Stomach (tissue), 9 donors: ENCODE measurements around the gene SPATA31E1. TPM values are rescaled to one million over a fixed set of nuclear protein-coding genes. Genes with fewer than 3 reads are reported as not detected.
"Not testable (repeated sequence)": the region's sequence is repeated elsewhere in the genome, so short reads cannot be mapped to it uniquely, and the experiment has no call there.

Experiments
- DNase-seq, 2 donors: peaks; one replicate each; pipeline versions ENCODE4 v3.0.0 to v3.0.0-alpha.2; 2013 to 2019
- H3K27ac ChIP-seq, 5 donors: fragments of 200-600 bp in 4 of 5; sonication (generic) in 4 of 5; one replicate each; pipeline ENCODE4 v1.5.1; 2013 to 2019; ENCODE audit warnings: mild to moderate bottlenecking in 1 of 5, moderate library complexity in 1 of 5
- H3K27me3 ChIP-seq, 3 donors: fragments of 200-600 bp; sonication (generic); one replicate each; pipeline ENCODE4 v1.5.1; 2017 to 2019; ENCODE audit warnings: mixed run types in 1 of 3
- H3K36me3 ChIP-seq, 4 donors: fragments of 200-600 bp; sonication (generic); 1 replicate in 3 of 4; 2 replicates in 1 of 4; pipeline ENCODE4 v1.5.1; 2016 to 2019
- H3K4me1 ChIP-seq, 4 donors: fragments of 200-600 bp; sonication (generic); one replicate each; pipeline ENCODE4 v1.5.1; 2016 to 2019
- H3K4me3 ChIP-seq, 4 donors: fragments of 200-600 bp; sonication (generic) in 3 of 4; one replicate each; pipeline ENCODE4 v1.5.1; 2016 to 2019; ENCODE audit warnings: mild to moderate bottlenecking in 1 of 4
- H3K9me3 ChIP-seq, 4 donors: fragments of 200-600 bp; sonication (generic); one replicate each; pipeline ENCODE4 v1.5.1; 2016 to 2019
- WGBS, 5 donors: extraction: QIAGEN DNeasy Blood & Tissue Kit in 3 of 5; methylation state at CpG; one replicate each; pipeline versions ENCODE4 v1.1.5 to v1.1.7; 2013 to 2018; 5-methylcytosine and 5-hydroxymethylcytosine counted together
- intact Hi-C: fragments of 100-400 bp; cut with DNase I; formaldehyde crosslinking; loops from one replicate; pipeline ENCODE4 v1.15.1; 2023; ENCODE audit warnings: low total_unique reads
- polyA plus RNA-seq, 3 donors: library from polyadenylated mRNA; stranded (reverse); fragments of 200-250 nt; gene quantifications; one replicate each; pipeline ENCODE4 v1.2.3, GENCODE V29; 2013
- total RNA-seq, 5 donors: library from RNA; depleted of rRNA; stranded (reverse); fragments of >200 nt; gene quantifications; one replicate each; pipeline versions ENCODE4 v1.1.0 to v1.2.3, GENCODE V29; 2014 to 2016
- donor health status: healthy with polysubstance abuse.
- donor health status: Bipolar disorder and iron deficiency.
- donor health status: healthy.

SPATA31E1 gene
- total and polyA plus RNA-seq, 8 donors: not detected

GRCh38 chr9:87937918-87938317, 55.2 kb downstream of the SPATA31E1 start:
- WGBS, 5 donors: 74 to 85% (median 83%) methylated on average over 6 to 9 of the region's 9 CpGs
- H3K27me3 ChIP-seq, H3K27ac ChIP-seq, H3K4me1 ChIP-seq, DNase-seq, H3K36me3 ChIP-seq, H3K4me3 ChIP-seq, H3K9me3 ChIP-seq, intact Hi-C loops: not testable (repeated sequence)

GRCh38 chr9:87938336-87938735, 55.7 kb downstream of the SPATA31E1 start:
- H3K4me1 ChIP-seq, H3K9me3 ChIP-seq, H3K27me3 ChIP-seq, H3K4me3 ChIP-seq, DNase-seq, intact Hi-C loops, H3K36me3 ChIP-seq, H3K27ac ChIP-seq: not testable (repeated sequence)
- 79 to 100% (median 83%) methylated on average over 1 to 12 of the region's 12 CpGs for WGBS, 5 donors

Other genes starting within 250 kb of the SPATA31E1 start
- gene CTSL, start 156.8 kb upstream of the SPATA31E1 start, total RNA-seq: 100 to 1,000 TPM in 1 of 5 donors, 10 to 100 TPM in 3, 1 to 10 TPM in 1; 4.9 to 104 (median 22.2) TPM
- 10 to 100 TPM; 18.6 to 48.9 (median 46.6) TPM for gene CTSL, start 156.8 kb upstream of the SPATA31E1 start, polyA plus RNA-seq
- gene SPATA31C1, start 35.1 kb downstream of the SPATA31E1 start, total RNA-seq: not detected
- not detected for gene SPATA31C1, start 35.1 kb downstream of the SPATA31E1 start, polyA plus RNA-seq
- 10 to 100 TPM in 1 of 5 donors, 1 to 10 TPM in 4; 3.3 to 54.3 (median 5.8) TPM for gene CDK20, start 91.7 kb downstream of the SPATA31E1 start, total RNA-seq
- gene CDK20, start 91.7 kb downstream of the SPATA31E1 start, polyA plus RNA-seq: 1 to 10 TPM; 3.1 to 5.6 (median 3.1) TPM